Measurements from ENCODE around the gene SDR42E1. TPM values are rescaled to one million over a fixed set of nuclear protein-coding genes. Genes with fewer than 3 reads are reported as not detected.

The SDR42E1 gene
- total RNA-seq, 1 experiment from 2014 or later = 0.33 TPM

DNA sequence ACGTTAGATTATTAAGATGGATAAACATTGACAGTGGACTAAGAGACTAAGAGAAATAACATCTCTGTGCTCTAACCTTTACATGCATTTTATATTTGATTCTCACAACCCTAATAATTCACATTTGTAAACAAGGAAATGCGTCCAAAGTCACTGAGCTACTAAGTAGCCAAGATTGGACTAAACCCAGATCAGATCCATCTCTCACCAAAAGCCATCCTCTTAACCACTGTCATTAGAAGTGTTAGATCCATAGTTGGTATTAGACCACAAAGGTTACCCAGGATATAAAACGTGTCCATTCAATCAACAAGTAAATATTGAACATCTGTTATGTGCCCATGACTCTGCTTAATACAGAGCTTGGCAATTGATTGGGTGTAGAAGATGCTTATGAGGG is 29.0 kb upstream of the SDR42E1 start:
- H3K4me1 ChIP-seq (ENCODE audit: control insufficient read depth, insufficient read depth, low read length) = no peaks in the 10 kb centered on the region
- H3K4me3 ChIP-seq (ENCODE audit: low read depth in 2 of 2, low read length in 2 of 2) = no peak overlapping the region
- in situ Hi-C loops (cut with HindIII; ENCODE audit: low pct_unique_long_range_greater_than_20kb, low sequenced_read_pairs) (no loop called here), intact Hi-C loops (cut with micrococcal nuclease; ENCODE audit: unreplicated experiment) (no loop called here)
- no peak overlapping the region for H3K27ac ChIP-seq (ENCODE audit: low read length)
- CTCF ChIA-PET = no interaction called here
- DNase-seq (ENCODE audit: low read depth, low spot score) (no peak), ATAC-seq (no peak)
- no peaks in the 10 kb centered on the region for H3K27me3 ChIP-seq (ENCODE audit: control insufficient read depth, insufficient read depth, low read length)
- H3K36me3 ChIP-seq (ENCODE audit: control insufficient read depth, insufficient read depth, low read length) = no peaks in the 10 kb centered on the region
- POLR2A ChIA-PET = no interaction called here
- no peaks in the 10 kb centered on the region for H3K9me3 ChIP-seq (ENCODE audit: control insufficient read depth, insufficient read depth, low read depth, low read length)
- TF ChIP-seq SIN3A (IDR thresholded peaks at IDR 0.05; ENCODE audit: borderline replicate concordance, insufficient read depth, low read depth, low read length) = no peak
- no peak for TF ChIP-seq TCF7L2 (IDR thresholded peaks at IDR 0.05; ENCODE audit: low read depth, low read length)
- TF ChIP-seq, protein P1, sequence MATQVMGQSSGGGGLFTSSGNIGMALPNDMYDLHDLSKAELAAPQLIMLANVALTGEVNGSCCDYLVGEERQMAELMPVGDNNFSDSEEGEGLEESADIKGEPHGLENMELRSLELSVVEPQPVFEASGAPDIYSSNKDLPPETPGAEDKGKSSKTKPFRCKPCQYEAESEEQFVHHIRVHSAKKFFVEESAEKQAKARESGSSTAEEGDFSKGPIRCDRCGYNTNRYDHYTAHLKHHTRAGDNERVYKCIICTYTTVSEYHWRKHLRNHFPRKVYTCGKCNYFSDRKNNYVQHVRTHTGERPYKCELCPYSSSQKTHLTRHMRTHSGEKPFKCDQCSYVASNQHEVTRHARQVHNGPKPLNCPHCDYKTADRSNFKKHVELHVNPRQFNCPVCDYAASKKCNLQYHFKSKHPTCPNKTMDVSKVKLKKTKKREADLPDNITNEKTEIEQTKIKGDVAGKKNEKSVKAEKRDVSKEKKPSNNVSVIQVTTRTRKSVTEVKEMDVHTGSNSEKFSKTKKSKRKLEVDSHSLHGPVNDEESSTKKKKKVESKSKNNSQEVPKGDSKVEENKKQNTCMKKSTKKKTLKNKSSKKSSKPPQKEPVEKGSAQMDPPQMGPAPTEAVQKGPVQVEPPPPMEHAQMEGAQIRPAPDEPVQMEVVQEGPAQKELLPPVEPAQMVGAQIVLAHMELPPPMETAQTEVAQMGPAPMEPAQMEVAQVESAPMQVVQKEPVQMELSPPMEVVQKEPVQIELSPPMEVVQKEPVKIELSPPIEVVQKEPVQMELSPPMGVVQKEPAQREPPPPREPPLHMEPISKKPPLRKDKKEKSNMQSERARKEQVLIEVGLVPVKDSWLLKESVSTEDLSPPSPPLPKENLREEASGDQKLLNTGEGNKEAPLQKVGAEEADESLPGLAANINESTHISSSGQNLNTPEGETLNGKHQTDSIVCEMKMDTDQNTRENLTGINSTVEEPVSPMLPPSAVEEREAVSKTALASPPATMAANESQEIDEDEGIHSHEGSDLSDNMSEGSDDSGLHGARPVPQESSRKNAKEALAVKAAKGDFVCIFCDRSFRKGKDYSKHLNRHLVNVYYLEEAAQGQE (IDR thresholded peaks at IDR 0.05; ENCODE audit: insufficient read depth in 1 of 2, low read depth in 2 of 2, low read length in 1 of 2) = no peak
- TF ChIP-seq CTCF (IDR thresholded peaks at IDR 0.05) = no peak
- no peak for TF ChIP-seq POLR2AphosphoS5 (IDR thresholded peaks at IDR 0.05; ENCODE audit: low read depth, low read length)
- no TSS peak for BruUV-seq (replicated peaks)

- H3K27ac ChIP-seq (ENCODE audit: low read length) = no peak overlapping the region
- in situ Hi-C loops (cut with HindIII; ENCODE audit: low pct_unique_long_range_greater_than_20kb, low sequenced_read_pairs) (no loop called here), intact Hi-C loops (cut with micrococcal nuclease; ENCODE audit: unreplicated experiment) (no loop called here)
- POLR2A ChIA-PET = no interaction called here
- TF ChIP-seq SIN3A (IDR thresholded peaks at IDR 0.05; ENCODE audit: borderline replicate concordance, insufficient read depth, low read depth, low read length) = no peak
- no peak for TF ChIP-seq POLR2AphosphoS5 (IDR thresholded peaks at IDR 0.05; ENCODE audit: low read depth, low read length)
- TF ChIP-seq, protein P1 (IDR thresholded peaks at IDR 0.05; ENCODE audit: insufficient read depth in 1 of 2, low read depth in 2 of 2, low read length in 1 of 2) = no peak
- no peak for TF ChIP-seq TCF7L2 (IDR thresholded peaks at IDR 0.05; ENCODE audit: low read depth, low read length)
- TF ChIP-seq CTCF (IDR thresholded peaks at IDR 0.05) = no peak
- no peaks in the 10 kb centered on the region for H3K27me3 ChIP-seq (ENCODE audit: control insufficient read depth, insufficient read depth, low read length)
- H3K4me3 ChIP-seq (ENCODE audit: low read depth in 2 of 2, low read length in 2 of 2) = no peak overlapping the region
- DNase-seq (ENCODE audit: low read depth, low spot score) = no peak
- no peaks in the 10 kb centered on the region for H3K36me3 ChIP-seq (ENCODE audit: control insufficient read depth, insufficient read depth, low read length)
- no TSS peak for BruUV-seq (replicated peaks)
- CTCF ChIA-PET = no interaction called here
- peaks cover 2% of the 10 kb centered on the region; the same call in 1 of the 2 replicates for H3K4me1 ChIP-seq (ENCODE audit: control insufficient read depth, insufficient read depth, low read length)
- H3K9me3 ChIP-seq (ENCODE audit: control insufficient read depth, insufficient read depth, low read depth, low read length) = no peaks in the 10 kb centered on the region
- no peak for ATAC-seq
Observed at GRCh38 chr16:82037666-82038065, 26.4 kb upstream of the SDR42E1 start.

Measured in Panc1 (cell line).